GM12875 (cell line): ENCODE results near the gene AHCYL2.

Experiments
- H3K4me3 ChIP-seq: one replicate; pipeline ENCODE4 v1.5.1; 2011; ENCODE audit warnings: low read depth, low read length, control low read depth
- CTCF ChIP-seq: IDR thresholded peaks from 2 replicates; pipeline ENCODE4 v1.5.1; 2011; ENCODE audit warnings: low read depth, mild to moderate bottlenecking, control low read depth, inconsistent platforms, low read length, moderate library complexity, borderline replicate concordance; ENCODE audit not compliant: insufficient read depth

The AHCYL2 gene

GRCh38 chr7:129317450-129317849 is 92.6 kb downstream of the AHCYL2 start:
- TF ChIP-seq CTCF = no peak
- no peak overlapping the region for H3K4me3 ChIP-seq

- no peak overlapping the region for H3K4me3 ChIP-seq
- no peak for TF ChIP-seq CTCF
These were observed 102.2 kb downstream of the AHCYL2 start for GRCh38 chr7:129327076-129327475.

- TF ChIP-seq CTCF = no peak
- no peak overlapping the region for H3K4me3 ChIP-seq
These were observed 107.6 kb downstream of the AHCYL2 start for GRCh38 chr7:129332254-129333035.

GRCh38 chr7:129334473-129334872 is 109.6 kb downstream of the AHCYL2 start:
- no peak overlapping the region for H3K4me3 ChIP-seq
- no peak for TF ChIP-seq CTCF

- no peak for TF ChIP-seq CTCF
- H3K4me3 ChIP-seq = no peak overlapping the region
These were observed 113.6 kb downstream of the AHCYL2 start for GRCh38 chr7:129338450-129338849.

- no peak overlapping the region for H3K4me3 ChIP-seq
These were observed 116.4 kb downstream of the AHCYL2 start for GRCh38 chr7:129341212-129341611.

More at GRCh38 chr7:129341212-129341611, 116.4 kb downstream of the AHCYL2 start:
- TF ChIP-seq CTCF = no peak
